Head of caudate nucleus (tissue), 42 donors: ENCODE results near the gene TRIM64.
"Not testable (repeated sequence)": the region's sequence is repeated elsewhere in the genome, so short reads cannot be mapped to it uniquely, and the experiment has no call there.

Experiments used
- DNase-seq, 42 donors: peaks; one replicate each; pipeline versions ENCODE4 v3.0.0 to v3.0.0-alpha.2; 2020 to 2021; ENCODE audit warnings: mixed read lengths in 7 of 42
- intact Hi-C: fragments of 100-400 bp; cut with DNase I; formaldehyde crosslinking; loops from one replicate; pipeline ENCODE4 v1.15.0; 2022

TRIM64 gene

GRCh38 chr11:89965737-89966136 lies at the start of gene TRIM64:
Gene TRIM64 (plus strand): TSS chr11:89966037. CDS start chr11:89968504, 2,467 bp downstream.
- DNase-seq, intact Hi-C loops: not testable (repeated sequence)

- no peak for DNase-seq
- intact Hi-C loops = no loop called here
Measured at GRCh38 chr11:89922195-89922660, 43.6 kb upstream of the TRIM64 start, which contains the start of gene TRIM49D1. Gene TRIM49D1 (minus strand): TSS chr11:89922245. CDS start chr11:89917710, 4,535 bp downstream.

- DNase-seq, intact Hi-C loops: not testable (repeated sequence)
Measured at GRCh38 chr11:89923764-89924163, 42.1 kb upstream of the TRIM64 start, which contains the start of gene TRIM49D2. Gene TRIM49D2 (plus strand): TSS chr11:89924064. CDS start chr11:89926762, 2,698 bp downstream.

- DNase-seq = peak in 1 of 42 donors; percentile 13
- intact Hi-C loops = not testable (repeated sequence)
Measured at GRCh38 chr11:89960833-89961232, 5.0 kb upstream of the TRIM64 start.
